BJ (cell line): Measurements from ENCODE around the gene ERF. TPM values are rescaled to one million over a fixed set of nuclear protein-coding genes. Genes with fewer than 3 reads are reported as not detected.

Source experiments
- CTCF ChIA-PET: fragments of 350-600 bp; formaldehyde crosslinking; extraction: SDS; loops from one replicate; lab custom pipeline; 2021; ENCODE audit warnings: antibody characterized with exemption, inconsistent platforms; lab: Yijun Ruan, JAX
- POLR2A ChIA-PET: fragments of 300-600 bp; sonication (Branson Sonifier 250); formaldehyde crosslinking; extraction: SDS; loops from one replicate; lab custom pipeline; 2021; ENCODE audit warnings: antibody characterized with exemption; lab: Charles Lee
- DNase-seq: peaks from one replicate; pipeline ENCODE4 v3.0.0-alpha.2; 2011; ENCODE audit warnings: low read depth
- H3K27me3 ChIP-seq: 2 replicates; pipeline ENCODE4 v1.6.0; 2011; ENCODE audit warnings: low read length; ENCODE audit not compliant: control insufficient read depth, insufficient read depth
- H3K36me3 ChIP-seq: 2 replicates; pipeline ENCODE4 v1.5.1; 2011; ENCODE audit warnings: low read length; ENCODE audit not compliant: control insufficient read depth, insufficient read depth
- H3K4me3 ChIP-seq: 2 replicates; pipeline ENCODE4 v1.5.1; 2011; ENCODE audit warnings: low read depth, mild to moderate bottlenecking, control low read depth, low read length
- CTCF ChIP-seq: IDR thresholded peaks from 2 replicates; pipeline ENCODE4 v1.5.1; 2011; ENCODE audit warnings: low read depth, mild to moderate bottlenecking, control low read depth, inconsistent platforms, low read length, moderate library complexity; ENCODE audit not compliant: insufficient read depth
- polyA plus RNA-seq: library from polyadenylated mRNA; depleted of rRNA; stranded (reverse); fragments of >200 nt; gene quantifications from 2 replicates; pipeline ENCODE4 v1.2.3, GENCODE V29; 2011

Gene ERF
- polyA plus RNA-seq, 1 experiment = 51.4 TPM

- ChIA-PET CTCF (interaction anchor here (4.2 kb wide), 1 partner anchor 27 kb away, joined by 20 read pairs; no protein-coding TSS in a partner anchor), POLR2A (no interaction called here)
- TF ChIP-seq CTCF = no peak
- H3K36me3 ChIP-seq = peaks cover 22% of the 10 kb centered on the region
- H3K4me3 ChIP-seq = no peak overlapping the region
- no peak for DNase-seq
- H3K27me3 ChIP-seq = no peaks in the 10 kb centered on the region
Measured at GRCh38 chr19:42272989-42273406, 18.1 kb upstream of the ERF start.

DNA sequence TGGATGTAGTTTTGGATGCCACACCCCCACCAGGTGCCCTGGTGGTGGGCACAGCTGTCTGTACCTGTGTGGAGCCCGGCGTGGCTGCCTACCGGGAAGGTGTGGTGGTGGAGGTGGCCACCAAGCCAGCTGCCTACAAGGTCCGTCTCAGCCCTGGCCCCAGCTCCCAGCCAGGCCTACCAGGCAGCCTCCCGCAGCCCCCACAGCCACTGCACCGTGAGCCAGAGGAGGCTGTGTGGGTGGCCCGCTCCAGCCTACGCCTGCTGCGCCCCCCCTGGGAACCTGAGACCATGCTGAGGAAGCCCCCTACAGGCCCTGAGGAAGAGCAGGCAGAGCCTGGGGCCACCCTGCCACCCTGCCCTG, 17.6 kb upstream of the ERF start:
- CTCF ChIA-PET = interaction anchor here (4.2 kb wide), 1 partner anchor 26 kb away, joined by 20 read pairs; no protein-coding TSS in a partner anchor
- no peak for DNase-seq
- TF ChIP-seq CTCF = no peak

GRCh38 chr19:42271861-42272534, 17.1 kb upstream of the ERF start:
- POLR2A ChIA-PET = no interaction called here
- CTCF ChIA-PET = interaction anchor here (4.2 kb wide), 1 partner anchor 26 kb away, joined by 20 read pairs; no protein-coding TSS in a partner anchor
- no peak for DNase-seq
- no peak for TF ChIP-seq CTCF
- no peak overlapping the region for H3K4me3 ChIP-seq
- H3K36me3 ChIP-seq = peaks cover 22% of the 10 kb centered on the region
- H3K27me3 ChIP-seq = no peaks in the 10 kb centered on the region

More for the DNA sequence above, 17.6 kb upstream of the ERF start:
- H3K27me3 ChIP-seq = no peaks in the 10 kb centered on the region
- POLR2A ChIA-PET = no interaction called here
- H3K4me3 ChIP-seq = no peak overlapping the region
- H3K36me3 ChIP-seq = peaks cover 22% of the 10 kb centered on the region

- no peak for DNase-seq
- Histone ChIP-seq H3K36me3 (peaks cover 22% of the 10 kb centered on the region), H3K4me3 (peak overlapping the region; percentile 87), H3K27me3 (no peaks in the 10 kb centered on the region)
- no peak for TF ChIP-seq CTCF
- ChIA-PET POLR2A (interaction anchor here (0.6 kb wide), 1 partner anchor 249 kb away, joined by 11 read pairs; no protein-coding TSS in a partner anchor), CTCF (interaction anchor here (0.9 to 4.2 kb wide), 5 partner anchors 9 to 27 kb away, joined by 3 to 20 read pairs (median 9); partner anchors contain the start of gene GSK3A)
Measured at GRCh38 chr19:42271045-42271419, 16.1 kb upstream of the ERF start.

- DNase-seq = no peak
- H3K36me3 ChIP-seq = peaks cover 22% of the 10 kb centered on the region
- H3K27me3 ChIP-seq = no peaks in the 10 kb centered on the region
- TF ChIP-seq CTCF = no peak
- peak overlapping the region; percentile 87 for H3K4me3 ChIP-seq
- ChIA-PET CTCF (interaction anchor here (0.9 to 4.2 kb wide), 5 partner anchors 9 to 27 kb away, joined by 3 to 20 read pairs (median 9); partner anchors contain the start of gene GSK3A), POLR2A (interaction anchor here (0.5 to 0.6 kb wide), 3 partner anchors 10 to 249 kb away, joined by 3 to 11 read pairs (median 5); partner anchors contain the start of gene GSK3A)
Measured at GRCh38 chr19:42270346-42271044, 15.6 kb upstream of the ERF start.
